SK-N-SH treated with all-trans-retinoic acid at 6 μM for 48 hours (cell line): ENCODE data around the gene OR6M1.

Experiments
- RARB ChIP-seq: fragments of 250-450 bp; sonication (Bioruptor Pico); IDR thresholded peaks from 2 replicates; pipeline ENCODE4 v1.8.0; 2021; ENCODE audit warnings: mild to moderate bottlenecking, moderate library complexity
- SNAI2 ChIP-seq: fragments of 250-450 bp; sonication (Bioruptor Pico); IDR thresholded peaks from 2 replicates; pipeline ENCODE4 v1.5.0; 2020; ENCODE audit warnings: mild to moderate bottlenecking, moderate library complexity
- TOX ChIP-seq: fragments of 250-450 bp; sonication (Bioruptor Pico); IDR thresholded peaks from 2 replicates; pipeline ENCODE4 v1.8.0; 2021; ENCODE audit warnings: mild to moderate bottlenecking, moderate library complexity, borderline replicate concordance
- ZNF70 ChIP-seq: fragments of 450-650 bp; formaldehyde crosslinking; IDR thresholded peaks from 2 replicates; pipeline ENCODE4 v1.5.0; 2020; ENCODE audit warnings: mild to moderate bottlenecking, moderate library complexity
- TF ChIP-seq, protein P1 (sequence below): fragments of 250-450 bp; sonication (Bioruptor Pico); IDR thresholded peaks from 2 replicates; pipeline ENCODE4 v1.5.1; 2021; ENCODE audit warnings: mild to moderate bottlenecking, moderate library complexity
- TF ChIP-seq, protein P2 (sequence below): fragments of 250-450 bp; sonication (Bioruptor Pico); IDR thresholded peaks from 2 replicates; pipeline ENCODE4 v1.5.0; 2020; ENCODE audit warnings: mild to moderate bottlenecking, moderate library complexity
- TF ChIP-seq, protein P3 (sequence below): fragments of 250-450 bp; sonication (Bioruptor Pico); IDR thresholded peaks from 2 replicates; pipeline ENCODE4 v1.8.0; 2021; ENCODE audit warnings: low read depth, mild to moderate bottlenecking, moderate library complexity, borderline replicate concordance

DNA sequence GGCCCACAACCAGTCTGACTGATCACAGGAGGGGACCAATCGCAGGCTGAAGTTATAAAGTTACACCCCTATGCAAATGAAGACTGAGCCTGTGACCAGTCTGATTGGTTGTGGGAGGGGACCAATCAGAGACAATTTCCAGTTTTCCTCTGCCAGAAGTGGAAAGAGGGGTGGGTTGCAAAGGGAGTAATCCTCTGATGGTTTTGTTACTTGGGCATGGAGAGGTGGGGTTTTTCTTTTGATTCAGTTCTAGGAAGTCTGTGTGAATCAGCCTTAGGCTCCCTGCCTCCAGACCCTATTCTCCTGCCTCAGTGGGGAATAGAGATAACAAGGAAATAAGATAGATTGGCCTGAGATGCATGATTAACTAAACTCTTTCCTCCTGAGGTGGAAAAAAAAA is 9.9 kb downstream of the OR6M1 start:
- TF ChIP-seq RARB (CRISPR knock-in tag) (no peak), SNAI2 (CRISPR knock-in tag) (no peak), ZNF70 (no peak), TOX (CRISPR knock-in tag) (no peak)
- TF ChIP-seq, protein P1, sequence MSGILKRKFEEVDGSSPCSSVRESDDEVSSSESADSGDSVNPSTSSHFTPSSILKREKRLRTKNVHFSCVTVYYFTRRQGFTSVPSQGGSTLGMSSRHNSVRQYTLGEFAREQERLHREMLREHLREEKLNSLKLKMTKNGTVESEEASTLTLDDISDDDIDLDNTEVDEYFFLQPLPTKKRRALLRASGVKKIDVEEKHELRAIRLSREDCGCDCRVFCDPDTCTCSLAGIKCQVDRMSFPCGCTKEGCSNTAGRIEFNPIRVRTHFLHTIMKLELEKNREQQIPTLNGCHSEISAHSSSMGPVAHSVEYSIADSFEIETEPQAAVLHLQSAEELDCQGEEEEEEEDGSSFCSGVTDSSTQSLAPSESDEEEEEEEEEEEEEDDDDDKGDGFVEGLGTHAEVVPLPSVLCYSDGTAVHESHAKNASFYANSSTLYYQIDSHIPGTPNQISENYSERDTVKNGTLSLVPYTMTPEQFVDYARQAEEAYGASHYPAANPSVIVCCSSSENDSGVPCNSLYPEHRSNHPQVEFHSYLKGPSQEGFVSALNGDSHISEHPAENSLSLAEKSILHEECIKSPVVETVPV (CRISPR knock-in tag): no peak
- TF ChIP-seq, protein P2, sequence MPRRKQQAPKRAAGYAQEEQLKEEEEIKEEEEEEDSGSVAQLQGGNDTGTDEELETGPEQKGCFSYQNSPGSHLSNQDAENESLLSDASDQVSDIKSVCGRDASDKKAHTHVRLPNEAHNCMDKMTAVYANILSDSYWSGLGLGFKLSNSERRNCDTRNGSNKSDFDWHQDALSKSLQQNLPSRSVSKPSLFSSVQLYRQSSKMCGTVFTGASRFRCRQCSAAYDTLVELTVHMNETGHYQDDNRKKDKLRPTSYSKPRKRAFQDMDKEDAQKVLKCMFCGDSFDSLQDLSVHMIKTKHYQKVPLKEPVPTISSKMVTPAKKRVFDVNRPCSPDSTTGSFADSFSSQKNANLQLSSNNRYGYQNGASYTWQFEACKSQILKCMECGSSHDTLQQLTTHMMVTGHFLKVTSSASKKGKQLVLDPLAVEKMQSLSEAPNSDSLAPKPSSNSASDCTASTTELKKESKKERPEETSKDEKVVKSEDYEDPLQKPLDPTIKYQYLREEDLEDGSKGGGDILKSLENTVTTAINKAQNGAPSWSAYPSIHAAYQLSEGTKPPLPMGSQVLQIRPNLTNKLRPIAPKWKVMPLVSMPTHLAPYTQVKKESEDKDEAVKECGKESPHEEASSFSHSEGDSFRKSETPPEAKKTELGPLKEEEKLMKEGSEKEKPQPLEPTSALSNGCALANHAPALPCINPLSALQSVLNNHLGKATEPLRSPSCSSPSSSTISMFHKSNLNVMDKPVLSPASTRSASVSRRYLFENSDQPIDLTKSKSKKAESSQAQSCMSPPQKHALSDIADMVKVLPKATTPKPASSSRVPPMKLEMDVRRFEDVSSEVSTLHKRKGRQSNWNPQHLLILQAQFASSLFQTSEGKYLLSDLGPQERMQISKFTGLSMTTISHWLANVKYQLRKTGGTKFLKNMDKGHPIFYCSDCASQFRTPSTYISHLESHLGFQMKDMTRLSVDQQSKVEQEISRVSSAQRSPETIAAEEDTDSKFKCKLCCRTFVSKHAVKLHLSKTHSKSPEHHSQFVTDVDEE (CRISPR knock-in tag): no peak
- TF ChIP-seq, protein P3, sequence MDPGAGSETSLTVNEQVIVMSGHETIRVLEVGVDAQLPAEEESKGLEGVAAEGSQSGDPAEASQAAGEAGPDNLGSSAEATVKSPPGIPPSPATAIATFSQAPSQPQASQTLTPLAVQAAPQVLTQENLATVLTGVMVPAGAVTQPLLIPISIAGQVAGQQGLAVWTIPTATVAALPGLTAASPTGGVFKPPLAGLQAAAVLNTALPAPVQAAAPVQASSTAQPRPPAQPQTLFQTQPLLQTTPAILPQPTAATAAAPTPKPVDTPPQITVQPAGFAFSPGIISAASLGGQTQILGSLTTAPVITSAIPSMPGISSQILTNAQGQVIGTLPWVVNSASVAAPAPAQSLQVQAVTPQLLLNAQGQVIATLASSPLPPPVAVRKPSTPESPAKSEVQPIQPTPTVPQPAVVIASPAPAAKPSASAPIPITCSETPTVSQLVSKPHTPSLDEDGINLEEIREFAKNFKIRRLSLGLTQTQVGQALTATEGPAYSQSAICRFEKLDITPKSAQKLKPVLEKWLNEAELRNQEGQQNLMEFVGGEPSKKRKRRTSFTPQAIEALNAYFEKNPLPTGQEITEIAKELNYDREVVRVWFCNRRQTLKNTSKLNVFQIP (CRISPR knock-in tag): no peak
